DND-41 (cell line): Measurements from ENCODE around the gene SCML2.

Source experiments
- ATAC-seq: fragments of 200-7000 bp; cut with Tn5 transposase; 3 replicates; pipeline ENCODE4 v1.9.1; 2021; ENCODE audit warnings: low read depth; ENCODE audit not compliant: insufficient read depth
- DNase-seq: peaks from one replicate; pipeline ENCODE4 v3.0.0-alpha.2; 2020
- H2AFZ ChIP-seq: 2 replicates; pipeline ENCODE4 v1.6.0; 2012; ENCODE audit warnings: low read depth, low read length
- H3K27ac ChIP-seq: 2 replicates; pipeline ENCODE4 v1.5.1; 2012; ENCODE audit warnings: low read length, inconsistent platforms
- H3K27me3 ChIP-seq: fragments of 200-600 bp; sonication (generic); 2 replicates; pipeline ENCODE4 v1.6.0; 2012; ENCODE audit warnings: low read length, mild to moderate bottlenecking, inconsistent platforms; ENCODE audit not compliant: insufficient read depth, poor library complexity
- H3K36me3 ChIP-seq: 2 replicates; pipeline ENCODE4 v1.5.1; 2012; ENCODE audit warnings: low read length, inconsistent platforms; ENCODE audit not compliant: insufficient read depth
- H3K4me1 ChIP-seq: 2 replicates; pipeline ENCODE4 v1.5.1; 2012; ENCODE audit warnings: mild to moderate bottlenecking, low read length; ENCODE audit not compliant: insufficient read depth
- H3K4me2 ChIP-seq: 2 replicates; pipeline ENCODE4 v1.6.0; 2012; ENCODE audit warnings: mild to moderate bottlenecking, moderate library complexity, low read length, inconsistent platforms; ENCODE audit not compliant: insufficient read depth
- H3K4me3 ChIP-seq, 2 experiments: fragments of 200-600 bp in 1 of 2; shearing (Covaris generic) in 1 of 2; 2 replicates each; pipeline ENCODE4 v1.5.1; 2012 to 2016; ENCODE audit warnings: inconsistent platforms in 2 of 2, low read length in 2 of 2, mild to moderate bottlenecking in 2 of 2, low read depth in 1 of 2, moderate library complexity in 1 of 2
- H3K79me2 ChIP-seq: 2 replicates; pipeline ENCODE4 v1.6.0; 2012; ENCODE audit warnings: low read length, inconsistent platforms; ENCODE audit not compliant: insufficient read depth
- H3K9ac ChIP-seq: 2 replicates; pipeline ENCODE4 v1.6.0; 2012; ENCODE audit warnings: low read depth, mild to moderate bottlenecking, inconsistent platforms, low read length, moderate library complexity
- H3K9me3 ChIP-seq: 2 replicates; pipeline ENCODE4 v1.5.1; 2012; ENCODE audit warnings: low read length, moderate library complexity, mild to moderate bottlenecking, inconsistent platforms; ENCODE audit not compliant: insufficient read depth, severe bottlenecking
- H4K20me1 ChIP-seq: 2 replicates; pipeline ENCODE4 v1.6.0; 2012; ENCODE audit warnings: low read length; ENCODE audit not compliant: insufficient read depth
- CTCF ChIP-seq: IDR thresholded peaks from 2 replicates; pipeline ENCODE4 v1.5.1; 2012; ENCODE audit warnings: borderline replicate concordance, low read length, moderate library complexity, mild to moderate bottlenecking; ENCODE audit not compliant: poor library complexity, severe bottlenecking; ENCODE audit errors: extremely low read depth
- EZH2 ChIP-seq: IDR thresholded peaks from 3 replicates; pipeline ENCODE4 v1.6.1; 2012; ENCODE audit warnings: borderline replicate concordance, low read depth, mild to moderate bottlenecking, moderate library complexity, low read length, inconsistent platforms; ENCODE audit not compliant: severe bottlenecking

Gene SCML2

DNA sequence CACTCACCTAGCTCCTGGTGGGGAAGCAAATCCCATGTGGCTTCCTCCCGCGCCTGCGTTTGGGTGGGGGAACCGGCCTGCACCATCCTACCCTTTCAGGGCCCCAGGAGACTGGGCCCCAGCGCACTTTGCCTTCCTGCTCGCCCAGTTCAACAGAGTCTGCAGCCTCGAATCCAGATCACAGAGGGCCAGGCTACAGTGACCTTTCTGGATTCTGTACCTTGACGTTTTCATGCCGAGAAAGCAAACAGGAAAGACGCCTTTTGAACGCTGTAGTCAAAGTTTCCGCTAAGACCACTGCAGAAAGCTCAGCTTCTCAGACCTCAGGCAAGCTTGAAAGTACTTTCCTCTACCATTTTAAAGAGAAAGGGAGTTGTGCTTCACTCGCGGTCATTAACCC, 126.4 kb downstream of the SCML2 start:
- Histone ChIP-seq H3K4me3 (no peak overlapping the region), H3K36me3 (no peaks in the 10 kb centered on the region), H3K27ac (no peak overlapping the region), H3K4me1 (no peaks in the 10 kb centered on the region), H3K9ac (no peak overlapping the region), H3K27me3 (no peaks in the 10 kb centered on the region), H3K79me2 (no peaks in the 10 kb centered on the region), H3K9me3 (no peaks in the 10 kb centered on the region), H4K20me1 (no peaks in the 10 kb centered on the region), H3K4me2 (no peak overlapping the region), H2AFZ (no peak overlapping the region)
- ATAC-seq (no peak), DNase-seq (no peak)
- TF ChIP-seq CTCF (no peak), EZH2 (no peak)

- H3K36me3 ChIP-seq, result no peaks in the 10 kb centered on the region
- DNase-seq (no peak), ATAC-seq (no peak)
- no peak overlapping the region for H3K4me2 ChIP-seq
- H3K27me3 ChIP-seq, result no peaks in the 10 kb centered on the region
- no peaks in the 10 kb centered on the region for H3K4me1 ChIP-seq
- no peak overlapping the region for H2AFZ ChIP-seq
- no peak overlapping the region for H3K27ac ChIP-seq
- TF ChIP-seq CTCF (no peak), EZH2 (no peak)
- no peaks in the 10 kb centered on the region for H3K79me2 ChIP-seq
- H3K4me3 ChIP-seq, result no peak overlapping the region
- no peak overlapping the region for H3K9ac ChIP-seq
- H4K20me1 ChIP-seq, result no peaks in the 10 kb centered on the region
- H3K9me3 ChIP-seq, result no peaks in the 10 kb centered on the region
Measured at GRCh38 chrX:18227458-18227857, 127.0 kb downstream of the SCML2 start.

- DNase-seq, result no peak
- Histone ChIP-seq H2AFZ (no peak within 1 kb of the TSS), H3K36me3 (no peaks in the 10 kb centered on the region), H3K79me2 (no peaks in the 10 kb centered on the region), H3K9me3 (no peaks in the 10 kb centered on the region), H3K4me2 (no peak within 1 kb of the TSS), H3K27me3 (no peaks in the 10 kb centered on the region), H4K20me1 (no peaks in the 10 kb centered on the region), H3K4me1 (no peaks in the 10 kb centered on the region), H3K9ac (no peak within 1 kb of the TSS), H3K27ac (no peak within 1 kb of the TSS), H3K4me3 (no peak within 1 kb of the TSS)
- no peak for TF ChIP-seq EZH2
- no peak for TF ChIP-seq CTCF
- ATAC-seq, result no peak
Measured at GRCh38 chrX:18220786-18221185, 133.7 kb downstream of the SCML2 start, which contains the start of gene BEND2. BEND2 (minus strand) TSS chrX:18220886; CDS start chrX:18220750, 136 bp downstream.

GRCh38 chrX:18210470-18210869, 144.0 kb downstream of the SCML2 start:
- H3K36me3 ChIP-seq, result no peaks in the 10 kb centered on the region
- H3K4me3 ChIP-seq, result no peak overlapping the region
- DNase-seq, result no peak
- H4K20me1 ChIP-seq, result no peaks in the 10 kb centered on the region
- TF ChIP-seq EZH2 (no peak), CTCF (peak; percentile 9)
- no peak overlapping the region for H3K4me2 ChIP-seq
- no peaks in the 10 kb centered on the region for H3K79me2 ChIP-seq
- no peak overlapping the region for H3K27ac ChIP-seq
- no peak overlapping the region for H3K9ac ChIP-seq
- no peaks in the 10 kb centered on the region for H3K4me1 ChIP-seq
- no peak for ATAC-seq
- no peaks in the 10 kb centered on the region for H3K27me3 ChIP-seq
- no peaks in the 10 kb centered on the region for H3K9me3 ChIP-seq
- H2AFZ ChIP-seq, result no peak overlapping the region
